Mucosa of stomach (tissue), 1 donor: ENCODE data around the gene PHF14.
A peak's percentile ranks its signal among the peaks of the same experiment; 100 is the strongest.
"Not testable (repeated sequence)": the region's sequence is repeated elsewhere in the genome, so short reads cannot be mapped to it uniquely, and the experiment has no call there.

Experiments
- H3K27me3 ChIP-seq: one replicate; pipeline ENCODE4 v1.7.0; 2013; ENCODE audit warnings: mild to moderate bottlenecking, low read length; ENCODE audit not compliant: control insufficient read depth, insufficient read depth
- H3K36me3 ChIP-seq: one replicate; pipeline ENCODE4 v1.7.0; 2013; ENCODE audit warnings: low read length; ENCODE audit not compliant: control insufficient read depth, insufficient read depth
- H3K4me1 ChIP-seq: one replicate; pipeline ENCODE4 v1.7.0; 2013; ENCODE audit warnings: mild to moderate bottlenecking, low read length; ENCODE audit not compliant: control insufficient read depth, insufficient read depth
- H3K4me3 ChIP-seq: one replicate; pipeline ENCODE4 v1.7.0; 2013; ENCODE audit warnings: low read length
- H3K9ac ChIP-seq: one replicate; pipeline ENCODE4 v1.7.0; 2013; ENCODE audit warnings: mild to moderate bottlenecking, low read length, moderate library complexity
- H3K9me3 ChIP-seq: one replicate; pipeline ENCODE4 v1.7.0; 2013; ENCODE audit warnings: mild to moderate bottlenecking, low read length, moderate library complexity; ENCODE audit not compliant: control insufficient read depth
- donor health status: Pancreatic carcinoma.

PHF14 gene, protein sequence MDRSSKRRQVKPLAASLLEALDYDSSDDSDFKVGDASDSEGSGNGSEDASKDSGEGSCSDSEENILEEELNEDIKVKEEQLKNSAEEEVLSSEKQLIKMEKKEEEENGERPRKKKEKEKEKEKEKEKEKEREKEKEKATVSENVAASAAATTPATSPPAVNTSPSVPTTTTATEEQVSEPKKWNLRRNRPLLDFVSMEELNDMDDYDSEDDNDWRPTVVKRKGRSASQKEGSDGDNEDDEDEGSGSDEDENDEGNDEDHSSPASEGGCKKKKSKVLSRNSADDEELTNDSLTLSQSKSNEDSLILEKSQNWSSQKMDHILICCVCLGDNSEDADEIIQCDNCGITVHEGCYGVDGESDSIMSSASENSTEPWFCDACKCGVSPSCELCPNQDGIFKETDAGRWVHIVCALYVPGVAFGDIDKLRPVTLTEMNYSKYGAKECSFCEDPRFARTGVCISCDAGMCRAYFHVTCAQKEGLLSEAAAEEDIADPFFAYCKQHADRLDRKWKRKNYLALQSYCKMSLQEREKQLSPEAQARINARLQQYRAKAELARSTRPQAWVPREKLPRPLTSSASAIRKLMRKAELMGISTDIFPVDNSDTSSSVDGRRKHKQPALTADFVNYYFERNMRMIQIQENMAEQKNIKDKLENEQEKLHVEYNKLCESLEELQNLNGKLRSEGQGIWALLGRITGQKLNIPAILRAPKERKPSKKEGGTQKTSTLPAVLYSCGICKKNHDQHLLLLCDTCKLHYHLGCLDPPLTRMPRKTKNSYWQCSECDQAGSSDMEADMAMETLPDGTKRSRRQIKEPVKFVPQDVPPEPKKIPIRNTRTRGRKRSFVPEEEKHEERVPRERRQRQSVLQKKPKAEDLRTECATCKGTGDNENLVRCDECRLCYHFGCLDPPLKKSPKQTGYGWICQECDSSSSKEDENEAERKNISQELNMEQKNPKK

DNA sequence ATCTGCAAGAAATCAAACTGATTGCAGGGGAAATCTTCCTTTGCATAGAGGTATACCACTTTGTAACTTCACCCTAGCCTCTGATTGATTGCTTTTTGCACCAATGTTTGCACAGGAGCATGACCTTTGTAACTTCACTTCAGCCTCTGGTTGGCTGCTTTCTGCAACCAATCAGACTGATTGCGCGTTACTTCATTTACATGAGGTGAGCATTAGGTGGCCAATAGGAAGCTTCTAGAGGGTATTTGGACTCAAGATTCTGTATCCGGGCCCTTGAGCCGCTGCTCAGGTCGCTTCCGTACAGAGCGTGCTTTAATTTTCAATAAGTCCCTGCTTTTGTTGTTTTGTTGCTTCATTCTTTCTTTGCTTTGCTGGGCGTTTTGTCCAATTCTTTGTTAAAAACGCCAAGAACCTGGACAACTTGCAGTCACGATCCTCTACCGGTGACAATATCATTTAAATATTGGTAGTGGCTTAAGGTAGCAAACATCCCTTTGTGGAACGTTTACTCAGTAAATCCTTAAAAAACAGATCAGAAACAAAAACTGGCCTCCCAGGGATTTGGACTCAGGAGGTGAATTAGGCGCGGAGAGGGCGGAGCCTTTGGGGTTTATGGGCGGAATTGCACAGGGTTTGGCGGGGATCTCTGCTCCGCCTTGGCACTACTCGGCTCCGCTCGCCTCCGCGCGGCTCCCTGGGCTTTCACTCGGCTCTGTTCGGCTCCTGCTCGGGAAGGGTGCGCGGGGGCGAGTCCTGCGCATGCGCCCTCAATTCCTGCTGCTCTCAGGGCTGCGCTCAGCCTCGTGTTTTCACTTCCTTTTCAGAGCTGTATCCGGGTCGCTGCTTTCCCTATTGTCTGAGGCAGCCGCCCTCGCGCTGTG, at the start of gene PHF14:
PHF14 (plus strand) TSS at position 812 of the 881 bp plus-strand sequence. CDS start 452 bp downstream, outside the sequence.
- Histone ChIP-seq H3K36me3 (no peaks in the 10 kb centered on the region), H3K27me3 (no peaks in the 10 kb centered on the region), H3K9ac (peak within 1 kb of the TSS; percentile 89), H3K4me3 (peak within 1 kb of the TSS; percentile 93), H3K4me1 (peaks cover 20% of the 10 kb centered on the region), H3K9me3 (no peaks in the 10 kb centered on the region)

DNA sequence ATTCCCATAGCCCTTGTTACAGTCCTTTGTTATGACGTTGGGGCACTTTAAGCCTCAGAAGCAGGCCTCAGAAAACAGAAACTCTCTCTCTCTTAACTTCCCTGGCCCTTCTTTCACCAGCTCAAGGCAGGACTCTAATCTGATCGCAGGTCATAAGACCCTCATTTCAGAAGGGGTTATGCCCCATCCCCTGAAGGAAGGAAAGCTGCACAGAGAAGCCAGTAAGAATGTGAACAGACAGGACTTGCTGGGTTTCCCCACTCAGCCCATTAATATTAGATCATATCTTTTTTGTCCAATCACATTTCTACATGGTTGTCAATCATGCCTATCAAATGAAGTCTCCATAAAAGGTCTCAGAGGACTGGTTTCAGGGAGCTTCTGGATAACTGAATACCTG, 49.3 kb upstream of the PHF14 start:
- no peaks in the 10 kb centered on the region for H3K27me3 ChIP-seq
- H3K9ac ChIP-seq = no peak overlapping the region
- H3K4me1 ChIP-seq = peaks cover 4% of the 10 kb centered on the region
- H3K9me3 ChIP-seq = no peaks in the 10 kb centered on the region
- no peak overlapping the region for H3K4me3 ChIP-seq
- no peaks in the 10 kb centered on the region for H3K36me3 ChIP-seq

DNA sequence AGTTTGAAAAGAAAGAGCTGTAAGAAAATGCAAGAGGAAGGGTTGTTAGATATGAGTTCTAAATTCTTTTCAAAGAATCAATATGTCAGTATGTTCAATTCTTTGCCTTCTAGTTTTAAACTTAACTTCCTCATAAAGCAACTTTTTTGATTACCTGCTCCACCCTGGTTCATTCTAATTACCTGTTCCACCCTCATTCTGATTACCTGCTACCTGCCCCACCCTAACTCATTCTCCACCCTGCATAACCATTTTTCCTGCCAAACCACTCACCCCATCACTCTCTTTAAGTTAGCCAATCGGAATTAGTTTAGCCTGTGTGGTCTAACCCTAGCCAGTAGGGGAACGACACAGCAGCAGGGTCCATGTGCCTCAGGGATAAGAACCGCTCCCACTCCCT, 45.5 kb upstream of the PHF14 start:
- H3K9me3 ChIP-seq, H3K36me3 ChIP-seq, H3K4me3 ChIP-seq, H3K4me1 ChIP-seq, H3K9ac ChIP-seq, H3K27me3 ChIP-seq: not testable (repeated sequence)

DNA sequence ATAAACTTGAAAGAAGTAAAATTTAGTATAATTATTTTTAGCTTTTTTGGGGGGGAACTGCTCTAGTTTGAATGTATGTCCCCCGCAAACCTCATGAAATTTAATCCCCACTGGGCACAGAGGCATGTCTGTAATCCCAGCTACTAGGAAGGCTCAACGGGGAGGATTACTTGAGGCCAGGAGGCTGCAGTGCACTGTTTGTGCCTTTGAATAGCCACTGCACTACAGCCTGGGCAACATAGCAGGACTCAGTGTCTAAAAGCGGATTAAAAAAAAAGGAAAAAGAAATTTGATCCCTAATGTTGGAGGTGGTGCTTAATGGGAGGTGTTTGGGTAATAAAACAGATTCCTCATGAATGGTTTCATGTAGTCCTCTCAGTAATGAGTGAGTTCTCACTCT, 43.1 kb upstream of the PHF14 start:
- no peaks in the 10 kb centered on the region for H3K36me3 ChIP-seq
- peaks cover 4% of the 10 kb centered on the region for H3K4me1 ChIP-seq
- H3K9me3 ChIP-seq = no peaks in the 10 kb centered on the region
- H3K4me3 ChIP-seq = no peak overlapping the region
- H3K9ac ChIP-seq = no peak overlapping the region
- H3K27me3 ChIP-seq = no peaks in the 10 kb centered on the region

DNA sequence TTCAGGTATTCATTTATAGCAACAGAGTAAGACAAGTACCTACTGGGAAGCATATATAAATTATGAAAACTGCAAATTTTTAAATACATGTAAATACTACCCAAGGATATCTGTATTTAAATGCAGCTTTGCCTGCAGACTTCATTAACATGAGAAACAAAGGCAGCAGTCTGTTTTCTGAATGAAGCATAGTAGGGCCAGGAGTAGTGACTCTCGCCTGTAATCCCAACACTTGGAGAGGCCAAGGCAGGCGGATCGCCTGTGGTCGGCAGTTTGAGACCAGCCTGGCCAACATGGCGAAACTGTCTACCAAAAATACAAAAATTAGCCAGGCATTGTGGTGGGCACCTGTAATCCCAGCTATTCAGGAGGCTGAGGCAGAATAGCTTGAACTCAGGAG, 42.5 kb upstream of the PHF14 start:
- peaks cover 4% of the 10 kb centered on the region for H3K4me1 ChIP-seq
- no peaks in the 10 kb centered on the region for H3K36me3 ChIP-seq
- H3K9me3 ChIP-seq = no peaks in the 10 kb centered on the region
- no peaks in the 10 kb centered on the region for H3K27me3 ChIP-seq
- H3K4me3 ChIP-seq = no peak overlapping the region
- H3K9ac ChIP-seq = no peak overlapping the region

DNA sequence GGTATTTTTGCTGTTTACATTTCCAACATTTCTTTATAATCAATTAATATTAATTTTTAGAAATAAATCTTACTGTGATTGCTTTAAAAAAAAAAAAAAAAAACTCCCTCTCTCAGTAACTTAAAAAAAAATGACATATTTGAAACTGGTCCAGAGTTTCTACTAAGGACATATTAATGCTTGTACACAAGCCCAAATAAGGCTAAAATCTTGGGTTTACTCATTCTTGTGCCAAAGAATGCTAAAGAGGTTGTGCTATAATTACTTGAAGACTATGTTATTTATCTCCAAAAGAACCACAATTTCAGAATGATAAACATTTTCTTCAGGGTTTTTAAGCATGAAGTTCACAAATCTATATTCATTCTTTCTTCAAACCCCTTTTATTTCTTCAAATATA, 39.4 kb upstream of the PHF14 start:
- Histone ChIP-seq H3K27me3 (no peaks in the 10 kb centered on the region), H3K4me1 (no peaks in the 10 kb centered on the region), H3K9ac (no peak overlapping the region), H3K9me3 (no peaks in the 10 kb centered on the region), H3K4me3 (no peak overlapping the region), H3K36me3 (no peaks in the 10 kb centered on the region)

DNA sequence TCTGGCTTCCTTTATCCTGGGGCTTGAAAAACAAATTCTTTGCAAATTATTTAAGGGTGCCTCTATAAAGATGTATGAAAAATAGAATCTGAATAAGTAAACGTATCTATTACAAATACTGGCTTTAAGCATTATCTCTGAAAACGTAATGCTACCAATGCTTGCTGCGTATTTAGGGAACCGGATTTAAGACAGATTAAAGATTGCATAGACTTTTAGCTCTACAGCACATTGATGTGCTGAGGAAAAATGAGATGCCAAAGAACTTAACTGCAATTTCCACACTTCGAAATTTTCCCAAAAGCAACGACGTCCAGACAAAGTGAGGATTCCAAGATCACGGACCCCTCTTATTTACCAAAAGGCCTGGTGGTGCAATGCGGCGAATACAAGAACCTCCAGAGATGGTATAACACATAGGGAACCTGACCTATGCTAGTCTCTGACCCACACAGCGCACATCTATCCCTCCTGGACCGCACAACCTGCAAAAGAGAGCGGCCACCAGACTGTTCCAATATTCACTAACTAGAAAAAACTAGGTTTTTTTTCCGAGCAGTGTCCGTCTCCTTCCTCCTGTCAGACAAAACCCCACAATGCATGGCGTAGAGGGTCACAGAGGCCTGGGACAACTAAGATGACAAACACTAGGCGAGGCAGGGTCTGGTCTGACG, 34.3 kb upstream of the PHF14 start:
- no peaks in the 10 kb centered on the region for H3K4me1 ChIP-seq
- peak overlapping the region; percentile 94 for H3K4me3 ChIP-seq
- peaks cover 5% of the 10 kb centered on the region for H3K36me3 ChIP-seq
- no peaks in the 10 kb centered on the region for H3K27me3 ChIP-seq
- peak overlapping the region; percentile 97 for H3K9ac ChIP-seq
- H3K9me3 ChIP-seq = no peaks in the 10 kb centered on the region

DNA sequence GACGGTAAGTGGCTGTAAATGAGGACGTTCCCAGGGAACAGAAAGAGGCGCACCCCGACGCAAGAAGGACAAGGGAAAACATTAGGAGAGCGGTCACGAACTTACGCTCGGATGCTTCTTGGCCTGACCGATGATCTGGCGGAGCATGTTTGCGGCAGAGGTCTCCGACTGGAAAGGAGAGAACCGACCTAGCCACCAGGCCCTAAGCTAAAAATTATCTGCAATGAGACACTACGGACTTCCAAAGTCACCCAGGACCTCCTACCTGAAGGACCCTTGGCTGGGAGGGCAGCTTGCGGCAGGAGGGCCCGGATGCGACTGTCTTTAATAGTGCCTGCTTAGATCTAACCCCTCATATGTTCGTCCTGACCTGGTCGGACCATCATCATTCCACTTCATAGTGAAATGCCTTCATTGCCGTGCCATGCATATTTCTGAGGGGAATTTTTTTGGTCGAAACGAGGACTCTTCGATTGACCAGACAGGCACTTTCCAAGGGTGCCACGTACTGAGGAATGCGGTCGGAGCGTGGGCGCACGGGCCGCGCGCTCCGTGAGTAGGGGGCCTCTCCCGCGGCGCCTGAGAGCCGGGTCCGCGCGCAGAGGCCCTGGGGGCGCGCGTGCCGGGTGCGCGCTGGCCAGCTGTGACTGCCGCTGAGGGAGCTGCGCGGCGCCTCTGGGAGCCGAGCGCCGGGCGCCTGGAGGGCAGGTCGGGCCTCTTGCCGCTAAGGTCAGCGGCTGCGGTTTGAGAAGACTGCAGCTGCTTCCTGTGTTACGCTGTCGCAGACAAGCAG, 33.6 kb upstream of the PHF14 start:
- peak overlapping the region; percentile 94 for H3K4me3 ChIP-seq
- H3K36me3 ChIP-seq = peaks cover 5% of the 10 kb centered on the region
- H3K9ac ChIP-seq = peak overlapping the region; percentile 97
- no peaks in the 10 kb centered on the region for H3K9me3 ChIP-seq
- H3K27me3 ChIP-seq = no peaks in the 10 kb centered on the region
- H3K4me1 ChIP-seq = no peaks in the 10 kb centered on the region

DNA sequence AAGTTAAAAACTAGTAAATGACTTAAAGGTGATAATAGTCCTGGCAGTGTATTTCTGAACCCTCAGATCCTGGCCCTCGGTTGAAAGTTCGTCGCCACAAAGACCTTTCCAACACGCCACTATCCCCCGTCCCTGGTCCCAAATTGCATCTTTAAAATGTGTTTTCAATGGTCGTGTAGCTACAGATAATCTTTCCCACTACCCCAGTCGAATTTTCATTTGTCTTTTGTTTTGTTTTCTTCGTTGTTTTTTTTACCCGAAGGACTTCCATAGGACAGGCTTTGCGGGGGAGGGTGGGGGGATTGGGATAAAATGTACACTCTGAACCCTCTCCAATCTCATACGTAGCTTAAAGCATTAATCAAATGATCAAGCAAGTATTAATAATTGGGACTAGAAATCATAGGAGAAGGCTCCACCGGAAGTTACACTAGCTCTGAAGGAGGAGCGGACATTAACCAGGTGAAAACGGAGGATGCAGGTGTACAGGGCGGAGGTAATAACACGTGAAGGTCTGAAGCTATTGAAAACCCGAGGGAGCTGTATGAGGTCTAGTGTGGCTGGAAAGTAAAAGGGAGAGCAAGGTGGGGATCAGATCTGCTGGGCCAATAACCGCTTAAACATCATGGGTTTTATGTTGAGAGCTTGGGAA, 32.8 kb upstream of the PHF14 start:
- H3K9ac ChIP-seq = peak overlapping the region; percentile 97
- H3K27me3 ChIP-seq = no peaks in the 10 kb centered on the region
- H3K36me3 ChIP-seq = peaks cover 5% of the 10 kb centered on the region
- H3K4me1 ChIP-seq = no peaks in the 10 kb centered on the region
- peak overlapping the region; percentile 94 for H3K4me3 ChIP-seq
- H3K9me3 ChIP-seq = no peaks in the 10 kb centered on the region

DNA sequence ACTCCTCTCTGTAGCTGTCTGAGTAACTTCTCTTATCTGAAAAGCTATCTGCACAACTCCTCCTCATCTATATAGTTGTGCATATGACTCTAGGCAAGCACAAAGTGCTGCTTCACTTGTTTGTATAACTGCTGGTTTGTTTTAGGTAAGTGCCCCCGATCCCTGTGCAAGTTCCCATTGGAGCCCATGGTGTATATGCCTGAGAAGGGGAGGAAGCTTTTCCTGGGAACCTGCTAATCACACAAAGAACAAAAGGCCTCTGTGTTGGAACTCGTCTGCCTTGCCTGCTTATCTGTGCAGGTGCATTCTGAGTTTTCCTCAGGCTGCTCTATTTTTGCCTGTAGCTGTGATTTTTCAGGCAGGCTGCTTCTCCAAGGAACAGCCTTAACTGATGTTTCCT, 23.2 kb upstream of the PHF14 start:
- Histone ChIP-seq H3K4me3 (no peak overlapping the region), H3K27me3 (no peaks in the 10 kb centered on the region), H3K9ac (no peak overlapping the region), H3K36me3 (no peaks in the 10 kb centered on the region), H3K4me1 (peaks cover 10% of the 10 kb centered on the region), H3K9me3 (no peaks in the 10 kb centered on the region)
